ENCODE results near the gene CEP350.
"Not testable (repeated sequence)": the region's sequence is repeated elsewhere in the genome, so short reads cannot be mapped to it uniquely, and the experiment has no call there.

Gene CEP350

DNA sequence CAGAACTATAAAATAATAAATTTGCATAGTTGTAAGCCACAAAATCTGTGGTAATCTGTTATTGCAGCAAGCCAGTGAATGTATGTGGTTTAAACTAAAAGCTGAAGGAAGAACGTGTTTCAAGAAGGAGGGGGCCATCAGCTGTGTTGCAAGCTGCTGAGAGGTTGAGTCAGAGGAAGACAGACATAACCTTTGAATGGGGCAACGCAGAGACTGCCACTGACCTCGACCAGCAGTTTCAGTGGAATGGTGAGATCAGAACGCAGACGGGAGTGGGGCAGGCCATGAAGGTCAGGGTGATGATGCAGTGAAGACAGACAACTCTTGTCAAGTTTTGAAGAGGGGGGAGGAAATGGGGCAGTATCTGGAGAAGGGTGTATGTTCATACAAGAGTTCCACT is 176.9 kb downstream of the CEP350 start:
- DNase-seq: no peak

DNA sequence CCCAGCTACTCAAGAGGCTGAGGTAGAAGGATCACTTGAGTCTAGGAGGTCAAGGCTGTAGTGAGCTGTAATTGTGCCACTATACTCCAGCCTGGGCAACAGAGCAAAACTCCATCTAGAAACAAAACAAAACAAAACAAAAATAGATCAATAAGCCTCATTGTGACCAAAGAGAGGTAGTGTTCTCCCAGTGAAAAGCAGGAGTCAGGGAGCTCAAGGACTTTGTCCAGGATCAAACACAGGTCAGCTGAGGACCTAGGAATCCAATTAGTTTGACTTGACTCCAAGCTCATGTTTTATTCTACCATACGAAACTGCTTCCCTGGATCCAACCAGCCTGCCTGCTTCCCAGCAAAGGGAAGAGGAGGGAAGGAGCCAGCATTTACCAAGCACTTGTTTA is 178.6 kb downstream of the CEP350 start:
- no peak for DNase-seq

DNA sequence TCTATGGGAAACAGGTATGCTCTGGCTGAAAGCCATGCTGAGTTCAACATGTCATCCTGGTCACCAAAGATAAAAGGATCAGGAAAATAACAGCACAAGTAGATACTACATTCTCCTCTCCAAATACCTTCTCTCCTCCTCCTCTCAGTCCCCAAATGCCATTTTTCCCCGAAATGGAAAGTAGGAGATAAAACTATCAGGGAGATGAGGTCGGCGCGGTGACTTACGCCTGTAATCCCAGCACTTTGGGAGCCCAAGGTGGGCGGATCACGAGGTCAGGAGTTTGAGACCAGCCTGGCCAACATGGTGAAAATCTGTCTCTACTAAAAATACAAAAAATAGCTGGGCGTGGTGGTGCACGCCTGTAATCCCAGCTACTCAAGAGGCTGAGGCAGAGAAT is 179.1 kb downstream of the CEP350 start:
- not testable (repeated sequence) for DNase-seq

DNA sequence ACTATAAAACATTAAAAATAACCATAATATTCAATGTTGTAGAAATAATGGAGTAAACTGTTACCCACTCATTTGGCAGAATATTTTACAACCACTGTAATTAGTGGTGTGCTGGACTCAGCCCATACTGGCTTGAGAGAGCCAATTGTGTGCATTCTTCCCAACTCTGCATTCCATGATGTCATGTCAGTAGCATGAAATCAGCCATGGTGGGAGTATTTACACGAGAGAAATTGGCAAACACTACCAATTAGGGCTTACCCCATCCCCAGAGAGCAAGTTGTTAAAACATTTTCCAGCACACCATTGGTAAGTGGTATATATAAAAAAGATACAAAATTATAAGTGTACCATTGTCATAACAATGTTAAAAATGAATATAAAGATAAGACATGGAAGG is 180.9 kb downstream of the CEP350 start:
- no peak for DNase-seq

DNA sequence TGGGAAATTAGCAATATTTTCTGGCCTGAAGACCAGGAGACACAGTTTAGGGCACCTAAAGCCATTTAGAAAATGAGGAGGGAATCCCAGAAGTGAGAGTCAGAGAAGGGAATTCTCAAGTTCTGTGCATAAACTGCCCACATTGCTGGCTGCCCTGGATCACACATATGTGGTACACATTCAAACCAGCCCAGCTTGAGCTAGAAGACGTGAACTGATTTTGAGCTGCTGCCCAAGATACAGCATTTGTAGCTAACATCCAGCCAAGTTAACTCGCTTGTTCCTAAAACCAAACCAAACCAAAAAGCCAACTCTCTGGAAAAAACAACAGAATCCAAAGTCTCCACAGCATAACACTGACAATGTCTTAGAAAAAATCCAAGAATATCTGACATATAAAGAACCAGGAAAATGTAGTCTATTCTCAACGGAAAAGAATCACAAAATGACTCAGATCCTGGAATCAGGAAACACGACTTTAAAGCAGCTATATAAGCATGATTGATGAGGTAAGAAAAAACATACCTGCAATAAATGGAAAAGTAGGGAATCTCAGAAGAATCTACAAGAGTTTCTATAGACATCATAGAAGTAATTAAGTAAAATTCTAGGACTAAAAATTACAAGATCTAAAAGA is 181.8 kb downstream of the CEP350 start:
- no peak for DNase-seq

DNA sequence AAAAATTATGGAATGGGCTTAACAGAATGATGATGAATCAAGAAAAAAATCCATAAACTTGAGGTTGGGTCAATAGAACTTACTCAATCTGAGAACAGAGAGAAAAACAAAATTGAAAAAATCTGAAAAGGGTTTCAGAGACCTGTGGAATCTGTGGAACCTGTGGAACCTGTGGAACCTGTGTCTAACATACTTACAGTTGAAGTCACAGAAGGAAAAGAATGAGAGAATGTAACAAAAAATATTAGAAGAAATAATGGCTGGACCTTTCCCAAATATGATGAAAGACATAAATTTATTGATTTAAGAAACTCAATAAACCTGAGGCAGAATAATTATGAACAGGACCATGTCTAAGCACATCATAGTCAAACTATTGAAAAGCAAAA is 182.4 kb downstream of the CEP350 start:
- DNase-seq: no peak

DNA sequence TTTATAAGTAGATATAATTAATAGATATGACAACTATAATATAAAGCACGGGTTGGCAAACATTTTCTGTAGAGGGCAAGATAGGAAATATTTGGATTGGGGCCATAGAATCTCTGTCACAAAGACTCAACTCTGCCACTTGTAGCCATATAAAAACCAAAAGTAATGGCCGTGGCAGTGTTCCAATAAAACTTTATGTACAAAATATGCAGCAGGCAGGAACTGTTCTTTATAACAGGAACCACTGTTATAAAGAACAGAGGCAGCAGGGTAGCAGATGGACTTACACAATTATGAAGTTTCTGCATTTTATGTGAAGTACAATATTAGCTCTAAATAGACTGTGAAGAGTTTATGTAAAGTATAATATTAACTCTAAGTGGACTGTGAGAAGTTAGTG is 183.2 kb downstream of the CEP350 start:
- no peak for DNase-seq

DNA sequence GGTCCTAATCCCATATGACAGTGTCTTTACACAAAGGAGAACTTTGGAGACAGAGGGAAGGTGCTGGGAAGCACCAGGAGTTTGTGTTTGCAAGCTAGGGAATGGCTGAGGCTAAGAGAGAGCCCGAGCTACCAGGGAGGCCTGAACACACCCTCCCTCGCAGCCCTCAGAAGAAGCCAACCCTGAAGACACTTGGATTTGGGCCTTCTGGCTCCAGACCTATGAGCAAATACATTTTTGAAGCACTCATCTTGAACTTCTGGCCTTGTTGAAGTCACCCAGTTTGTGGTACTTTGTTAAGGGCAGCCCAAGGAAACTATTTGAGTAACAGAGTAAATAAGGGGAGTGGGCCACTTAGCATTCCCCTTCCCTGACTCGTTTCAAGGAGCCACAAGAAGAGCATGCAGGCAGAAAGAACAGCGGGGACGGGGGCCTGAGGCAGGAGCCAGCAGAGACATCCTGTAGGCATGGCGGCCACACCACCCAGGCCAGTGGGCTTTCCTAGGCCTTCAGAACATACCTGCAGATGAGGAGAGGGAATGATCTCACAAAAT is 186.8 kb downstream of the CEP350 start:
- no peak for DNase-seq

DNA sequence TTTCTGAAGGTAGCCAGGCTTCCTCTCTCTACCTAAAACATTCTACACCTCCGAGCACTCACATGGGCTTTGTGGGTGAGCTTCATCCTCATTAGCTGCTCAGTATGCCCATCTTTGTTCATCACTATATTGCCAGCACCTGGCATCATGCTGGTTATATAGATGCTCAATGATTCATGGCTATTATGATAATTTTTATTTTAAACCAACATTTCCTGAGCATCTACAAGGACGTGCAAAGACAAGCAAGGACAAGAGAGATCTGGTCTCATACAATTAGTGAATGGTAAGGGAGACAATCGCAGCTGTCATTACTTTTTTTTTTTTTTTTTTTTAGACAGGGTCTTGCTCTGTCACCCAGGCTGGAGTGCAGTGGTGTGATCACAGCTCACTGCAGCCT is 188.7 kb downstream of the CEP350 start:
- peak; percentile 16 for DNase-seq

DNA sequence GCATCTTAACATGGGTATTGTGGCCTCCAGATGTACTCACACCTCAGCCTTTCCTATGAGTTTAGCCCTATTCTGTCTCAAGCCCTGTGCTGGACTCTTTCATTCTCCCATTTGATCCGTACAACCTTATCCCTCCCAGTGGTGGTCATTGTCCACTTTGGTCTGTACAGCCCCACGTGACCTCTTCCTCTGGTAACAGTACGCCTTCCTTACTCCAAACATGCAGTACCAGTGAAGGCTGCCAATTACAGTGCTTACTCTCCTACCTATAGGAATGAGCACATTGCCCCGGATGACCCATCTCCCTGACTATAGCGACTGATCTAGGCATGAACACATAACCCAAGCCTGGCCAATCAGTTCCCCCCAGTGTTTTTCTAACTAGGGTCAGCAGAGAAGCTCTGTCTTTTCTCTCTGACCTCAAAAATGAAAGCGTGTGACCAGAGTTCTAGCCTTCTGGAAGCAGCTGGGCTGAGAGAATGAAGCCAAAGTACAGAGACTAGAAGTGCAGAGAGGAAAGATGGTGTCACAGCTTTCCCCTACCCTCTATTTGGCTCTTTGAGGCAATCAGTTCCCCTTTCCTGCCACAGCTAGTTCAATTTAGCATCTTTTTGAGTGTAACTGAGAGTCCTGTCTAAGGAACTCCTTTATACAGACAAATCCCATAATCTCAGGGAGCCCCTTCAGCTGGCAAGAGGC is 190.2 kb downstream of the CEP350 start:
- no peak for DNase-seq

DNA sequence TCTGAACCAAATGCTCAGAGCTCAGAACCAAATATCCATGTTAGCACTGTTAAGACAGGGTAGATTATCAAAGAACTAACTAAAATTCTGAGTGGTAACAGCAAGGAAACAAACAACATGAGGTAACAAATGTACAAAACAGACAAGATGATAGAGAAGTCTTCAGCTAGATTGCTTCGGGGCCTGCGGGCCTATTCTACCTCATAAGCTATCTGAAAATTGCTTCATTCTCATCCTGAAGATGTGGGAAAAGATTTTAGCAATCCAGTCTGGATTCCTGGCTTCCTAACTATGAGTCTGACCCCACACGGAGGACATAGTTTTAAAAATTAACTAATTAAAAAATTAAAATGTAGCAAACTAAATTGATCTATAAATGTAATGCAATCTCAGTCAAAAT is 190.8 kb downstream of the CEP350 start:
- DNase-seq: no peak

DNA sequence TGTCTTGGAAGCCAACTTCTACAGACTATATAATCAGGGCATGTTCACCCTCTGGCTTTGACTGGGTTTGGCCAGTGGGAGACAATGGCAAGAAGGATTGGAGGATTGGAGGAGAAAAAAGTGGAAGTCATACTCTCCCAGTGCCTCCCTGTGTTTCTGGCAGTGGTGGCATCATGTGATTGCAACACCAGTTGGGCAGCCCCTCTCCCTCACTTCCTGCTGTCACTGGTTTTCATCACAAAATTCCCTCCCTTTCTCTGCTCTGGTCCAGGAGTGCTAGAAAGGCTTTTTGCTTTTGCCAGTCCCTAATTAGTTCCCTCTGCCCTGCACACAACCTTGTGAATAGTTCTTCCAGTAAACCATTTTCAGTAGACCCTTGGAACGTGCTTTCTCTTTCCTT is 196.4 kb downstream of the CEP350 start:
- no peak for DNase-seq

DNA sequence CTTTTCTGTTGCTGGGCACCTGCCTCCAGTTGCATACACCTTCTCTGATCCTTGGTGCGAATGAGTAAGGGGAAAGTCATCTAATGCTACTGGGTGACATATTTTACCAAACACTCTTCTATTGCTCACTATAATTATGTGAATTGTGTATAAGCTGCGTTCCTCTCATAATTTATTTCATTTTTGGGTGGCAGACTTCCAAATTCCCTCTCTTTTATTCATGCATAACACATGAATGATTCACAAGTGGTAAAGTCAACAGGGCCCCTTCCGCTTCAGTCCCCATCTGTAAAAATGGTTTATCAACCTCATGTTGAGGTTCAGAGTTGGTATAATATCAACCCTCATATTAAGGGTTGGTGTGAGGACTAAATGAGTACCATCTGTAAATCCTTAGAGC is 196.9 kb downstream of the CEP350 start:
- peak; percentile 60 for DNase-seq

DNA sequence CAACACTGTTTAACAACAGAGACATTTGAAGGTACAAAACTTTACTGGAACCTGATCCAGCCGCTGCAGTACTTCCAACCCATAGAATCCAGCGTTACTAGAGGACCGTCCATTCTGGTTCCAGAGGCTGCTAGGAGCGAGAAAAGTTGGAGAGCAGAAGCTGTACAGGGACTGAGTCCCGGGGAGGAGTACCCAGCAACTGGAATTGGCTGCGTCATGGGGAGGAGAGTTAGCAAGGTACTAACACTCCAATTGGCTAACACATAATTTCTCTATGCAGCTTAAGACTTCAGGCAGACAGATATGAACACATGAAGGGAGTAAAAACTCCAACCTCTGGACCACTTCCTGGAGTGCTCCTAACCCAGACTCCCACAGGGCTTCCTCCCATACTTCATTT is 198.0 kb downstream of the CEP350 start:
- no peak for DNase-seq

DNA sequence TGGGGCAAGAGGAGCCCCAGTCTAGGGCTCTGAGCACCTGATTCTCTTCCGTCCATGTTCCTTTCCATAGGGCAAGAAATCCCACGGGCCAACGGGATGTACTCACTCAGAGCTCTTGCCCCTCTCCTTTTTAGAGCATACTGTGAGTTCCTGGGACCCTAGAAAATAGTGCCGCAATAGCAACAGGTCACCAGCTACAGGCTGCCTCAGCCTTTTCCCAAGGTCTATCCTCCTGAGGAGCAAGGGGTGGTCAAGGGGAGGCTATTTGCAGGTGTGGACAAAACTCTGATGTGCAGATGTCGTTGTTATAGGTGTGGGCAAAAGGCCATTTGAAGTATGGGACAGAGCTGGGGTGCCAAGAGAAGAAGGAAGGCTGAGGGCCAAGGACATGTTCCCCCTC is 198.4 kb downstream of the CEP350 start:
- no peak for DNase-seq

DNA sequence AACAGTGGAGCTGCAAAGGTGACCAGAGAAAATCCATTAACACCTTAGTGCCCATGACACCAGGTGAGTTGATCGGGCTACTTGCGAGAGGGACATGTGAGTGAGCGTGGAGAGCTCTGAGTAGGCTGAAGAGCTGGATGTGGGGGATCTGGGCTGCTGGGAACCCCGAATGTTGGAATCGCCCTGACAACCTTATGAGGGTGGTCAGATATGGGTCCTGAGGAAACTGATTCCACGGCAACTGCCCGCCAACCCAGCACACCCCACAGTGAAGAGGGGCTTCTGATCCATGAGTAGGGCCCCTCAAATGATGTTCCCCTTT is 199.4 kb downstream of the CEP350 start:
- DNase-seq: no peak

DNA sequence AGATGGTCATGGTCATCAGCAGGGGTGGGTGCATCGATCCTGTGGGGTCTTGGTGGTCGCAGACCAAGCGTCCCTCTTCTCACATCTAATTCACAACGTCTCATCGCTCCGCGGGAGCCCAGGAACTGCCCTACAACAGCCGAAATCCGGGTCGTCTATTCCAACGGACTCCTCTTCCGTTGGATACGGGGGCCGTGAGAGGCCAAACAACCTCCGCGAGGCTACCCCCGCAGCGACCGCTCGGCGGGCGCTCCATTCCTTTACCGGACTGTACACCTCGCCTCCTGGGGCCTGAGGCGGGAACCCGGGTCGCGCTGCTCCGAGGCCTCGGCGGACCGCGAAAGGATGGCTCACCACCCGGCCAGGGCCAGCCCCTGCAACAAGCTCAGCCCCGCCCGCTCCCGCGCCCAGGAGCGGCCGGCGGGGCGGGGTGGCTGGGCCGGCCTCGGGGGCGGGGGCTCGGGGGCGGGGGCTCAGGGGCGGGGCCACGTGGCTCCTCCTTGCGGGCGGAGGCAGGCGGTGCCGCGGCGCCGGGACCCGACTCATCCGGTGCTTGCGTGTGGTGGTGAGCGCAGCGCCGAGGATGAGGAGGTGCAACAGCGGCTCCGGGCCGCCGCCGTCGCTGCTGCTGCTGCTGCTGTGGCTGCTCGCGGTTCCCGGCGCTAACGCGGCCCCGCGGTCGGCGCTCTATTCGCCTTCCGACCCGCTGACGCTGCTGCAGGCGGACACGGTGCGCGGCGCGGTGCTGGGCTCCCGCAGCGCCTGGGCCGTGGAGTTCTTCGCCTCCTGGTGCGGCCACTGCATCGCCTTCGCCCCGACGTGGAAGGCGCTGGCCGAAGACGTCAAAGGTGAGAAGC is 199.9 kb downstream of the CEP350 start, which contains the start of gene QSOX1:
TSS of gene QSOX1 (plus strand) at position 545 of the 857 bp plus-strand sequence. CDS start at position 584, 39 bp downstream.
- DNase-seq: peak; percentile 76

DNA sequence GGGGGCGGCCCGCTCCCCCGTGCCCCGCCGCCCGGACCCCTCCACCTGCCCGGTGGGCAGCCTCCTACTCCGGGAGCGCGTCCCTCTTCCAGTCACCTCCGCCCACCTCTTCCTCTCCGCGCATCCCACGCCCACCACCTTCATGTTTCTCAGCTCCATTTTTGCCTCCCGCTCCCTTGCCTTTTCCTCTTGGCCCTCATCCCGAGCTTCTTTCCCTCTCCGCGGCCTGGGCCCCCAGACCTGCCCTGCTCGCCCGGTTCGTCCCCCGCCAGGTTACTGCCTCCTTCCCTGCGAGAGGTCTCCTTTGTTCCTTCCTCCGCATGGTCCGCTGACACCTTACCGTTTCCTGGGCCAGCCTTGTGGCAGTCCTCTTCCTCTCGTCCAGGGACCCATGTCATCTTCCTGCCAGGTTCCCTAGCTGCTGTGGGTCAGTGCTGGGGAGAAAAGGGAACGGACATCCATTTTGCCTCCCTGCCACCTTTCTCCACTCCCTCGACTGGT is 200.6 kb downstream of the CEP350 start:
- DNase-seq: peak; percentile 50

DNA sequence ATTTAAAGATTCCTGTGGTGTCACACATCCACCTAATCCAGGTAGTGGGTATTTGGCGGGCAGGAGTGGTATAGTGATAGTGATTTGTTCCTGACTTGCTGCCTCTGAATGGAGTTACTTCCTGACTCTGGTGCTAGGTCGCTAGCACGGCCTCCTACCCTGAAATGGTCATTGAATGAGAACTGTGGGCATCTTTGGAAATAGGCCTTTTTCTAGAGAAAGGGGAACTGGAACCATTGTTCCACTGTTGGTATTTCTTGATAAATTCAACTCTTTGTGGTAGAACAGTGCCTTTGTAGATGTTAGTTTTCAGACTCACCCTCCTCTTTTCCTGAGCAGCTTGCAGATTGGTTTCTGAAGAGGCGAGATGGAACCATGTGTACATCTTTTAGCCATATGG is 201.6 kb downstream of the CEP350 start:
- DNase-seq: no peak

DNA sequence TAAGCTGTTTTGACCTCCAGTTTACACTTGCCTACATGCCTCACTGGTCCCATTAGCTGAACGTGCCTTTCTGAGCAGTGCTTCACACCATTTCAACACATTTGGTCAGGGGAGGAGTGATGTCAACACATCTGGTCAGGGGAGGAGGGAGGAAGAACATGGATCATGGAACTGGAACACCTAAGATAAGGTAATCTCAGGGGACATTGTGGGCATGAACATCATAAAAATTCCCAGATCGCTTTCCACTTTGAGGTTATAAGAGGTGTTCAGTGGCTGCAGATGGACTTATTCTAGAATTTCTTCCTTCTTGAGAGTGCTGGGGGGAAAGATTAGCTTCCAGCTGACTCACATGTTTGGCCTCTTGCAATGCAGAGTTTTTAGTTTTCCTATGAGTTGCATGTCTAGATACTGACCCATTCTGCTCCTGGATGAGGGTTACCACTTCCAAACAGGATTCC is 202.1 kb downstream of the CEP350 start:
- DNase-seq: peak; percentile 64

DNA sequence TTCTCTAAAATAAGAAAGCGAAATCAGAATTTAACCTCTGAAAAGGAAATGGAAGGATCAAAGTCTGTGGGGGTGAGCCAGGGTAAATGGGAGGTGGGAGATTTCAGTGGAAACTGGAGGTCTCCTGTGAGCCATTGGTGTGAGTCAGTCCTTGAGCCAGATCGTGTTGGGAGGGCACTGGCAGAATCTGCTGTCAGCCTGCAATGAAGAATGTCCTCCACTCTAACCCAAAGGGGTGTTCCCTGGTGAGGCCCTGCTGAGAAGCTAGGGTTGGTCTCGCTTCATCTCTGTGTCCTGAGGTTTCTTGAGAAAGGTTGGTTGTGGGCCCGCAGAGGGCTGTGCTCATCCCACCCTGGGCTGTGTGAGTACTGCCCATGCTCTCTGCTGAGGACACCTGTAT is 202.5 kb downstream of the CEP350 start:
- no peak for DNase-seq

DNA sequence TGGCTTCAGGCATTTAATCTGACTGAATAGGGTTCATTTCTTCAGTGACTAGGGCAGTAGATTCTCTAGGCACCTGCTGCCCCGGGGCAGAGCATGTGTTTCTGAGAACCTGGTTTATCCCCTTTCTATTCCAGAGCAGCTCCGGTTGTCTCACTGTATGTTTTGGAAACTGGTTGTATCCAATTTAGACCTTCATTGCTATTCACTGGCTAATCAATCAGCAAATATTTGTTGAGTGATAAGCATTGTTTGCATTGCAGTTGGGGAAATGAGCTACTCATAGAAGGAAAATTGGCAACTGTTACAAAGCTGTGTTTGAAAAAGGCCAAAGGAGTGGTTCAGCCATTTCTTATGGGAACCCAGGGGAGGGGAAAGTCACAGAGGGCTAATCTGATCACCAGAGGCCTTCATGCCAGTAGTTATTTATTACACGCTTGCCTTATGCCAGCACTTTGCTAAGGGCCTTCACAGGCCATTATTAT is 203.0 kb downstream of the CEP350 start:
- DNase-seq: no peak

Measured in NCI-H2171 treated with DMSO at 0.1 percent for 48 hours (cell line).